GM23248 (cell line): ENCODE results near the gene FAM186B.

Source experiments
- EZH2 ChIP-seq: fragments of 200-600 bp; sonication (generic); IDR thresholded peaks from 2 replicates; pipeline ENCODE4 v1.6.1; 2018; ENCODE audit warnings: antibody characterized with exemption, mild to moderate bottlenecking; ENCODE audit not compliant: insufficient read depth, poor library complexity, severe bottlenecking
- EZH2phosphoT487 ChIP-seq: fragments of 200-600 bp; sonication (generic); IDR thresholded peaks from 2 replicates; pipeline ENCODE4 v1.6.1; 2018; ENCODE audit warnings: antibody characterized with exemption, moderate library complexity, mild to moderate bottlenecking, low read depth; ENCODE audit not compliant: insufficient read depth

DNA sequence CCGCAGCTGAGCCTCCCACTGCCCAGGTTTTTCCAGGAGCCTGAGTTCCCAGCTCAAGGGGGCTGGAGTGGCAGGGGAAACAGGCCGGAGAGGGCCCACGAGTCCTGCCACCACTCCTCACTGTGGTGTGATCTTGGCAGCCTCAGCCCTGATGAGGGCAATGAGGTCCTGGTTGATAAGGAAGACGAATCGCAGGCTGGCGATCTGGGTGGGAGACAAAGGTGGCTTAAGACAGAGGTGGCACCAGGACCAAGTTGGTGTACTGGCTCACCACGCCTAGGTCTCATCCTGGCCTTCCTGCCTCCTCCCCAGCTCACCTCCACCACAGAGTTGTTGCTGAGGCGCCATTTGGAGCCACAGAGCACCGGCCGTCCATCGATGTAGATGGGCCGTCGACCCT is 46.9 kb downstream of the FAM186B start:
- no peak for TF ChIP-seq EZH2
- no peak for TF ChIP-seq EZH2phosphoT487
